ENCODE measurements around the gene EFCAB12.
"Not testable (repeated sequence)": the region's sequence is repeated elsewhere in the genome, so short reads cannot be mapped to it uniquely, and the experiment has no call there.

Gene EFCAB12

GRCh38 chr3:129391583-129391982 is 36.9 kb downstream of the EFCAB12 start:
- not testable (repeated sequence) for DNase-seq

- DNase-seq = no peak
These were observed 38.9 kb downstream of the EFCAB12 start for GRCh38 chr3:129389572-129389937.

- not testable (repeated sequence) for DNase-seq
These were observed 39.5 kb downstream of the EFCAB12 start for GRCh38 chr3:129388791-129389571.

- DNase-seq = no peak
These were observed 40.9 kb downstream of the EFCAB12 start for GRCh38 chr3:129387487-129387886.

GRCh38 chr3:129386984-129387383 is 41.5 kb downstream of the EFCAB12 start:
- DNase-seq = no peak

GRCh38 chr3:129385507-129385906 is 42.9 kb downstream of the EFCAB12 start:
- DNase-seq = not testable (repeated sequence)

- no peak for DNase-seq
These were observed 43.7 kb downstream of the EFCAB12 start for GRCh38 chr3:129384594-129385323.

GRCh38 chr3:129384103-129384502 is 44.3 kb downstream of the EFCAB12 start:
- not testable (repeated sequence) for DNase-seq

- peak; percentile 45 to 89 (median 71) for DNase-seq
These were observed 45.1 kb downstream of the EFCAB12 start for GRCh38 chr3:129383292-129383860.

GRCh38 chr3:129382366-129382765 is 46.1 kb downstream of the EFCAB12 start:
- DNase-seq = no peak

GRCh38 chr3:129379582-129380358 is 48.7 kb downstream of the EFCAB12 start:
- DNase-seq = no peak

- DNase-seq = no peak
These were observed 49.5 kb downstream of the EFCAB12 start for GRCh38 chr3:129378949-129379348.

- DNase-seq = no peak
These were observed 50.8 kb downstream of the EFCAB12 start for GRCh38 chr3:129377615-129378014.

GRCh38 chr3:129375099-129375498 is 53.3 kb downstream of the EFCAB12 start:
- no peak for DNase-seq

- no peak for DNase-seq
These were observed 57.2 kb downstream of the EFCAB12 start for GRCh38 chr3:129371041-129371826.

- no peak for DNase-seq
These were observed 58.0 kb downstream of the EFCAB12 start for GRCh38 chr3:129370248-129370964.

GRCh38 chr3:129369711-129370110 is 58.7 kb downstream of the EFCAB12 start:
- DNase-seq = no peak

- DNase-seq = no peak
These were observed 60.6 kb downstream of the EFCAB12 start for GRCh38 chr3:129367821-129368220.

GRCh38 chr3:129366312-129366831 is 62.1 kb downstream of the EFCAB12 start:
- no peak for DNase-seq

- no peak for DNase-seq
These were observed 62.9 kb downstream of the EFCAB12 start for GRCh38 chr3:129365296-129366136.
